ENCODE data around the gene VPS13D.

VPS13D gene

DNA sequence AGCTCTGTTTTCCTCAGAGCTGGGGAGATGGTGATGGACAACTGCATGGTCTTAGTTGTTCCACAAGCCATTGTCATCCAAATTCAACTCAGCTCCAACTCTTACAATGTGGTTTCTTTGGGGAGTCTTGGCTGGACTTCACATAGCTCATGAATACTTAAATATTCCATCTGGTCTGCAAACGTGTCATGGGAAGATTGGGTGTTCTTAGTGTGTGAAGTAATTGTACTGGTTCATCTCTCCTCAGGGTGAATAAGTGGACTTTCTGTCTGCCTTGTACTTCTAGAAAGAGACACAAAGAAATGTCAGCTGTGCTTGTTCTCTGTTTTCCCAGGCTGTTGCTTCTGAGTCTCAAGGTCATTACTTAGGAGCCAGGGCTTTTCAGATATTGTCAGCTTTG lies 106.6 kb downstream of the VPS13D start:
- Histone ChIP-seq H3K9me3 (ENCODE audit: control insufficient read depth, insufficient read depth, low read length) (no peaks in the 10 kb centered on the region), H3K4me1 (ENCODE audit: insufficient read depth, low read length) (no peaks in the 10 kb centered on the region), H3K9ac (ENCODE audit: low read depth, low read length) (no peak overlapping the region), H3K36me3 (ENCODE audit: insufficient read depth, low read length) (no peaks in the 10 kb centered on the region)

DNA sequence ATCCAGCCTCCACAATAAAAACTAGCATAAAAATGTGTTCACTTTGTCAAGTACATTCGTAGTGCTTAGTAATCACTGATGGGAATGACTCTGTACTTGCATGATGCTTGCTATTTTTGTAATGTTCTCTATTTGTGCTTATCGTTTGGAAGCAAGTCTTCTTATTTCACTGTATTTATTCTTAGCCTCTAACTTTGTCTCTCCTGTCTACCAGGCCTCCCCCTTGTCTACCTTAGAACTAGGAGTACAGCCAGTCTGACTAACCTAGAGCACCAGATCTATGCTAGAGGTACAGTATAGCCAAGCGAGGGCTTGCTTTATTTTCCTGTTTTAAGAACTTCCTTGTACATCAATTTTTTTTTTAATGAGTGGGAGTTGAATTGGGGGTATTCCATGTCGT lies 108.2 kb downstream of the VPS13D start:
- Histone ChIP-seq H3K9me3 (ENCODE audit: control insufficient read depth, insufficient read depth, low read length) (no peaks in the 10 kb centered on the region), H3K4me1 (ENCODE audit: insufficient read depth, low read length) (no peaks in the 10 kb centered on the region), H3K36me3 (ENCODE audit: insufficient read depth, low read length) (no peaks in the 10 kb centered on the region), H3K9ac (ENCODE audit: low read depth, low read length) (no peak overlapping the region)

DNA sequence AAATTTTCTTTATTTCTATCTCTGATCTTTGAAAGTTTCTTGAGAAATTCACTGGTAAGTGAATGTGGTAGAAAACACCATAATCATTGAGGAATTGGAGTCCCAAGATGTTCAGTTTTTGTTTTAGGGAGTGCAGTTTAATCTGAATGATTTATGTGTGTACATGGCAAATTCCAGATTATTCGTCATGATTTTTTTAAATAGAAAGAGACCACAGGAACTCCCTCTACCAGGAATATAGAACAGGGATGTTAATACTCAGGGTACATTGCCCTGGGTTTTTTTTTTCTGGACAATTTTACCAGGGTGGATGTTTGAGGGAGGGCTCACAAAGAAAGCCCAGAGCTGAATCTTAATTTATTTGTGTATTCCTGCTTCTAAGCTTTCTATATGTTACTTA lies 109.0 kb downstream of the VPS13D start:
- Histone ChIP-seq H3K4me1 (ENCODE audit: insufficient read depth, low read length) (no peaks in the 10 kb centered on the region), H3K36me3 (ENCODE audit: insufficient read depth, low read length) (no peaks in the 10 kb centered on the region), H3K9me3 (ENCODE audit: control insufficient read depth, insufficient read depth, low read length) (no peaks in the 10 kb centered on the region), H3K9ac (ENCODE audit: low read depth, low read length) (no peak overlapping the region)

DNA sequence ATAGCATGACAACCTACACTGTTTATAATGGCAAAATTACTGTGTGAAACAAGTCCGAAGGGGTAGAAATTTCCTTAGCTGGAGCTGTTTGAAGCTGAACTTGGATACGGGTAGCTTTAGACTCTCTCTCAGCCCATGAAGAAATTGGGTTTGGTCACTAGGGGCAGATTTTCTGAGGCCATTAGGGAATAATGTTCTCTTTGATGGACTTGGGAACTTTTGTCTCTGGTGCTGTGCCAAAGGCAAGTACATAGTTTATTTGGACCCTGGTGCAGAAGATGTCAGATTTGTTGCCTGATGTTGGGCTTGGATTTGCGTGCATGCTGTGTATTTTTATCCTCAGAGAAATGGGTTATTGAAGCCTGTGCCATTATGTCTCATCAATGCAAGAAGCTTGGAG lies 109.6 kb downstream of the VPS13D start:
- H3K4me1 ChIP-seq (ENCODE audit: insufficient read depth, low read length) = no peaks in the 10 kb centered on the region
- H3K9ac ChIP-seq (ENCODE audit: low read depth, low read length) = no peak overlapping the region
- no peaks in the 10 kb centered on the region for H3K36me3 ChIP-seq (ENCODE audit: insufficient read depth, low read length)
- H3K9me3 ChIP-seq (ENCODE audit: control insufficient read depth, insufficient read depth, low read length) = no peaks in the 10 kb centered on the region

DNA sequence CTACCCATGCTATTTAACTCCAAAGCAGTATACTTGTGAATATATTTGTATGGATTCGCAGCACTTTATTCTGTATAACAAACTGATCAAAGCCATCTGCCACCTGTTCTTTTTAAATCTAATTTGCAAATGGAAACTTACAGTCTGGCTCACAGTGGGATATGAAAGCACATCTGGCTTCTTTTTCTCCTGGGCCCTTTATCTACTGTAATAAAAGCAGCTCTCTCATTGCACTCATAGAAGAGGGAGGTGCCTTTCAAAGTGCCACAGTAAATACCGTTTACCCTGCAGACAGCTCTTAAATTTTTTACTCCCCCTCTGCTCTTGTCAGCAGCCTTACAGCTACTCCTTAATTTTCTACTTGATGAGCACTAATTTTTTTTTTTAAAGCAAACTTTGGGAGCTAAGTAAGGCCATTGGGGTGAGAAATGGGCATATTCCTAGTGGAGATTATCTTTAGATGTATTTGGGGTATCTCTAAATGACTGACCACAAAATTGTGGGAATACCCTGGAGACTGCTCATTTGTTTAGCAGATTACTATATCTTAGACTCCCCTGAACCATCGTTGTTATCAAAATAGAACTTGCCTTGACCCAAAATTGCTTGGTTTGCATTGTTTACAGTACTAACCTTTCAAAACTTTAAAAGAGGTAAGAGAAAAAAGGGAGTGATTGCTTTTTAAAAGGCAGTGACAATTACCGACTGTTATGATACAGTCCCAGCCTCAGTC lies 110.1 kb downstream of the VPS13D start:
- no peaks in the 10 kb centered on the region for H3K9me3 ChIP-seq (ENCODE audit: control insufficient read depth, insufficient read depth, low read length)
- H3K9ac ChIP-seq (ENCODE audit: low read depth, low read length) = no peak overlapping the region
- no peaks in the 10 kb centered on the region for H3K4me1 ChIP-seq (ENCODE audit: insufficient read depth, low read length)
- H3K36me3 ChIP-seq (ENCODE audit: insufficient read depth, low read length) = peaks cover under 1% of the 10 kb centered on the region; the same call in 1 of the 2 replicates

DNA sequence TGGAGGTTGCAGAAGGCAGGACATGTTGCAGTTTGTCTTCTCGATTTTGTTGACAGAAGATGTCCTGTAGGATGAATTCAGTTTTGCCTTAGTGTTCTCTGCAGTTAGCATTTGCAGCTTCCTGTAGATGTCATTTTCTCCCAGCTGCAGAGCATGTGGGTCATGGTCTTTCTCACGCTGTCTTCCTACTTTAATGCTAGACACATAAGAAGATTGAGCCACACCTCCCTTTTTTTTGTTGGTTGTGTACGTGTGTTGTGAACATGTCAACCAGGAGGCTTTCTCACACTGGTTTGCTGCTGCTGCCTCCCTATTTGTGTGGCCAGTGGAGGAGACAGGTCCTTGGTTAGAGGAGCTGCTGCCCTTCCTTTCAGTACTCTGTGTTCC lies 110.7 kb downstream of the VPS13D start:
- Histone ChIP-seq H3K4me1 (ENCODE audit: insufficient read depth, low read length) (no peaks in the 10 kb centered on the region), H3K9ac (ENCODE audit: low read depth, low read length) (no peak overlapping the region), H3K9me3 (ENCODE audit: control insufficient read depth, insufficient read depth, low read length) (no peaks in the 10 kb centered on the region), H3K36me3 (ENCODE audit: insufficient read depth, low read length) (peaks cover 6% of the 10 kb centered on the region; the same call in 1 of the 2 replicates)

DNA sequence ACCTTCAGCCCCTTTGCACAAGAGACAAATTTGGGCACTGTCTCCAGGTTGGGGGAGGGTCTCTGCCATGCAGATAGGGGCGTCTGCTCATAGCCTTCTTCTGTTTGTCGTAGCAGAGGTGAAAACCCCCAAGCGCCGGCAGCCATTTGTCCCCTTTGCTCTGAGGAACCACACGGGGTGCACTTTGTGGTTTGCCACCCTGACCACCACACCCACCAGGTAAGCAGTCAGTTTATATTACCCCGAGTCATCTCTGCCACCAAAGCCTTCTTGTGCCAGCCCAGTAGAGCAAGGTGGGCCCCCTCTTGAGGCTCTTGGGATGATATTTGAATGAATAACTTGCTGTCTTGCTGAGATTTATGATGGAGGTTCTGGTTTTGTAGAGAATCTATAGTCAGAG lies 111.8 kb downstream of the VPS13D start:
- no peaks in the 10 kb centered on the region for H3K9me3 ChIP-seq (ENCODE audit: control insufficient read depth, insufficient read depth, low read length)
- no peaks in the 10 kb centered on the region for H3K4me1 ChIP-seq (ENCODE audit: insufficient read depth, low read length)
- H3K9ac ChIP-seq (ENCODE audit: low read depth, low read length) = no peak overlapping the region
- H3K36me3 ChIP-seq (ENCODE audit: insufficient read depth, low read length) = peaks cover 6% of the 10 kb centered on the region; the same call in 1 of the 2 replicates

DNA sequence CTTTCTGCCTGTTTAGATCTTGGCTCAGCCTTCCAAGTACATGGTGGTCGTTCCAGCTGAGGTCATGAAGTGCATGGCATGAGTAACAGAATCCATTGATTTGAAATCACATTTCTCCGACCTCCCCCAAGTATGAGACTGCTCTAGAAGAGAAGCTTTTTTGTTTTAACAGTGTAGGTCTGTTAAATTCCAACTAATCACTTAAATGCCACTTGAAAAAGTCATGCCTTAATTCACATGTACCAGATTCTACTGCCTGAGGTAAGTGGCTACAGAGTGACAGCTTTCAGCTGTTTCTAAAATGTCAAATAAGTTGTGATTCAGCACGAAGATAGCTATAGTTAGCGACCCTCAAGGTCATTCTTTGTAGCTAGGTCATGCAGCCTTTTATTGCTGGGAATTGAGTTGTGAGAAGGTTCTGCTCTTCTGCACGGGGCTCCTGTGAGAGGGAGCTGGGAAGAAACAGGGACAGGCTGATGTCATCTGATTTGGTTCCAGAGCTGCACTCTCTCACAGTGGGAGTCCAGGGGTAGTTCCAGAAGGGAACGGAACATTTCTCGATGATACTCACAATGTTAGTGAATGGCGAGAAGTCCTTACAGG lies 112.7 kb downstream of the VPS13D start:
- Histone ChIP-seq H3K9me3 (ENCODE audit: control insufficient read depth, insufficient read depth, low read length) (no peaks in the 10 kb centered on the region), H3K36me3 (ENCODE audit: insufficient read depth, low read length) (peaks cover 6% of the 10 kb centered on the region; the same call in 1 of the 2 replicates), H3K4me1 (ENCODE audit: insufficient read depth, low read length) (no peaks in the 10 kb centered on the region), H3K9ac (ENCODE audit: low read depth, low read length) (no peak overlapping the region)

DNA sequence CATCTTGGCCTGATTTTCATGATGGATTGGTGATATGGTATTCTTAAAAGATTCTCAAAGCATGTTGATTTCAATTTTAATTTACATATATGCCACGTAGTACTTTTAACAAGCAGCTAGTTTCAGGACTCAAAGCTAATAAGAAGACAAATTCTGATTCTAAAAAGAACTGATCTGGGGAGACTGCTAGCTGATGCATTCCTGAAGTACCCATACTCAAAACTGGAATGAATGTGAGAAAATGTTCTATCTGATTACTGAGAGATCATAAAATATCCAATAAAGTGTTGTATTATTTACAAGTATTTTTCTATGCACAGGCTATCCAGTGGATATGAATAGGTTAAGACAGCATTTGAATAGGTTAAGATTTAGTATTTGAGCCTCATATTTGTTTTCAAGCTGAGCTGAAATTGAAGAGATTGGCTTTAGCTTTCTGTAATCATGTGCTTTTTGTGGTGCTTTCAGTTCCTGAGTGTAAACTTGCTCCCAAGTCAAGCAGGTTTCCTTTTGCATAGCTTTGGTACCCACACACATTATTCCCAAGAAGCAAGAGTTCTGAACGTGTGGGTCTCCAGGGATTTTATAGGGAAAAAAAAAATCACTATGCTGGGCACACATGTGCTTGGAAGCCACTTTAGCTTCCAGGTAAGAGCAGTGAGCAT lies 114.1 kb downstream of the VPS13D start:
- no peaks in the 10 kb centered on the region for H3K4me1 ChIP-seq (ENCODE audit: insufficient read depth, low read length)
- peaks cover 10% of the 10 kb centered on the region for H3K36me3 ChIP-seq (ENCODE audit: insufficient read depth, low read length)
- no peaks in the 10 kb centered on the region for H3K9me3 ChIP-seq (ENCODE audit: control insufficient read depth, insufficient read depth, low read length)

DNA sequence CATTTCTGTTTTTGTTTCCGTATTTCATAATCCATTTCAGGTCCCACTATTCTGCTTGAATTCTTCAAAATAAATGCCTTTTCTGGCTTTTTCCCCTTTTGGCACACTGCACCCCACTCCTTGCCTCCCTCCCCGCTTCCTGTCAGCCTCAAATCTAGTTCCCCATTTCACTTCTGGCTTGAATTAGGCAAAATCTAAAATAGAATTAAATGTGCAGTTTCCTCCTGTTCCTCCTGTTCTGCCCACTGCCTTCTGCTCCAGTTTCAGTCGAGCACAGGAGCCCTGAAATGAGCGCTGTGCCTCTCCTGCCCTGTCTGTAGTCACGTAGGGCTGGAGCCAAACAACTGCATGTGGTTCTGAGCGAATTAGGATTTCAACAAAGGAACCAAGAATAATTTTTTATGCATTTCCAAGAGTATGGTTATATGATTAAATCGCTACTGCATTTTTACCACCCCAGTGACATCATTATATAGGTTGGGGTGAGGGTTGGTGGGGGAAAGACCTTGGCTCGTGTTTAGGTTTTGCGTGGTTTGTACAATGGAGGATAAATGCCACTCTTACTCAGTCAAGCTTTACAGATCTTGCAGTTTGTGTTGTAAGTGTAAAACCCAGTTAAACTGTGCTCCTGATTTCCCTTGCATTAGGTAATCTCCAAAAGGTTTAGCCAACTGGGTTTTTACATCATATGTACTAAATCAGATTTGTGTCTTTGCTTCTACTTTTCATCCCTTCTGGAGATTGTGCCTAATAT lies 114.9 kb downstream of the VPS13D start:
- H3K36me3 ChIP-seq (ENCODE audit: insufficient read depth, low read length) = peaks cover 14% of the 10 kb centered on the region
- H3K4me1 ChIP-seq (ENCODE audit: insufficient read depth, low read length) = no peaks in the 10 kb centered on the region
- H3K9me3 ChIP-seq (ENCODE audit: control insufficient read depth, insufficient read depth, low read length) = no peaks in the 10 kb centered on the region
- H3K9ac ChIP-seq (ENCODE audit: low read depth, low read length) = no peak overlapping the region

More for the DNA sequence above, 114.1 kb downstream of the VPS13D start:
- H3K9ac ChIP-seq (ENCODE audit: low read depth, low read length) = no peak overlapping the region

DNA sequence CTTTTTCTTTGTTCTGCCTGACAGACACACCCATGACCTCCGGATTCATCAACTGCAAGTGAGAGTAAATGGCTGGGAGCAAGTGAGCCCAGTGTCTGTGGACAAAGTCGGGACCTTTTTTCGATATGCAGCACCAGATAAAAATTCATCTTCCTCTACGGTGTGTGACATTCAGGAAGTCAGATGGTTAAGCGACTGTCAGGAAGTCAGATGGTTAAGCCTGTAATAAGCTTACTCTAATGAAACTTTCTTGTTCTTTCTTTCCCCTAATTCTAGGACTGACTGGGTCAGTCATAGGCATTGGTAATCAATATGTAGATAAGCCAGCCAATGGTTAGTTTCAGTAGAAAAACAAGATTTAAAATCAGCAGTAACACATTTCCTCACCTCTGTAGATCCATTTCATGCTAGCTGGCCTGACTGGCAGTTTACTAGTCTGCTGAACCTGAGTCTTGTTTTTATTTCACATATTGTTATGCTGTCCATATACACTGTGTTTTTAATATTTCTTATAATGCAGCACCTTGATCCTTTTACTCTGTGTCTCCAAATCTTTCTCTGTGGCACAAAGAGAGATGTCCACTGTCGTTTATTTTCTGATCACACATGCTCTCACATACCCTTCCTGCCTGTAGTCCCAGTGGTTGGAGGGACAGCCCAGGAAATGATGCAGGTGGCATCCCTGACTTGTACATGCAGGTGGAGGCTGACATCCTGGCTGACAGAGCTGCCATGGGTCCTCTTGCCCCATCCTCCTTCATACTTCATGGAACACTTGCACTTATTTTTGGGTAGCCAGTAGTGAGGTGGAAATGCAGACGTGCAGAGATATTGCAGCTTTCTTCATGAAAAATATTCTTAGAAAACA lies 115.8 kb downstream of the VPS13D start:
- no peak overlapping the region for H3K9ac ChIP-seq (ENCODE audit: low read depth, low read length)
- peaks cover 14% of the 10 kb centered on the region for H3K36me3 ChIP-seq (ENCODE audit: insufficient read depth, low read length)

DNA sequence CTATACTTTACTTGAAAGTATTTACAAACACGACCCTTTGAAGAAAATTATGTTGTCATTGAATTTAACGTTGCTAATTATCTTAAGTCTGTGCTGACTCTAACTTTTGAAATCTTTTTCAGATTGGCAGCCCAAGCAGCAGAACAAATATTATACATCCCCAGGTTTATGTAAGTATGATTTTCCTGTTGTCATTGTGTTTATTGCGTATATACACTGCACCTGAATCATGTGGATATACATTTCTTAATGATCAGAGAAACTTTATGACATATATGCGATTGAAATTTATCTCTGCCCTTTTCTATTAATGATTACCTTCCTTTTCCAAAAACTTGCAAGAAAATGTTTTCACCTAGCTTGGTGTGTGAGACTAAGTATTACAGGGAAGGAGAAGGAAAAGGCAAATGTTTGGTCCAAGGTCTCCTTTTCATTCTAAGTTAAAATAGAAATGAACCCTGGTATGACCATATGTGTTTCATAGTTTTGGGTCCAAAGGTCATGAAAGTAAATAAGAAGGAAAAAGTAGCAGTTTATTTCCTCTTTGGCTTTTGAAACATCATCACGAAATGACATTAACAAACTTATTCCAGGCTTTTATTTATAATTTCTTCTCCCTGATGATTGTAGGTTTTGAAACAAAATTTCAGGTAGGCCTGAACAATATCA lies 116.8 kb downstream of the VPS13D start:
- Histone ChIP-seq H3K9ac (ENCODE audit: low read depth, low read length) (no peak overlapping the region), H3K9me3 (ENCODE audit: control insufficient read depth, insufficient read depth, low read length) (no peaks in the 10 kb centered on the region), H3K36me3 (ENCODE audit: insufficient read depth, low read length) (peaks cover 14% of the 10 kb centered on the region), H3K4me1 (ENCODE audit: insufficient read depth, low read length) (no peaks in the 10 kb centered on the region)

More for the DNA sequence above, 115.8 kb downstream of the VPS13D start:
- Histone ChIP-seq H3K9me3 (ENCODE audit: control insufficient read depth, insufficient read depth, low read length) (no peaks in the 10 kb centered on the region), H3K4me1 (ENCODE audit: insufficient read depth, low read length) (no peaks in the 10 kb centered on the region)

DNA sequence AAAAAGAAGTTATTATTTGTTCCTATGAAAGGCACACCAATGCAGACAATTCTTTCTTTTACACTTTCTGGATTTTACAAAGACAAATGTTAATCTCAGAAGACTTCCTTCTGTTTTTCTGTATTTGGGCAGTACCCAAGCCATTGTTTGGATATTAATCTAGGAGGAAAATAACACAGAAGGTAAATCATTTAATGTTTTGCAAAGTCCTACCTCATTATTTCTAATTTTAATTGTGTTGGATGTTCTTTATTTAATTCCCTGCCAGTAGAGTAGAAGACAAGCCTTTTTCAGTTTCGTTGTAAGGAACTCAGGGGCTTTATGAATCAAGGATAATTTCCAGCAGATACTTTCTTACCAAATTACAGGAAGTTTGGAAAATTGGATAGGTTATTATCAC lies 118.3 kb downstream of the VPS13D start:
- H3K36me3 ChIP-seq (ENCODE audit: insufficient read depth, low read length) = peaks cover 14% of the 10 kb centered on the region
- no peaks in the 10 kb centered on the region for H3K9me3 ChIP-seq (ENCODE audit: control insufficient read depth, insufficient read depth, low read length)
- no peak overlapping the region for H3K9ac ChIP-seq (ENCODE audit: low read depth, low read length)
- no peaks in the 10 kb centered on the region for H3K4me1 ChIP-seq (ENCODE audit: insufficient read depth, low read length)
